HepG2 (cell line): Measurements from ENCODE around the gene ABHD15. TPM values are rescaled to one million over a fixed set of nuclear protein-coding genes. Genes with fewer than 3 reads are reported as not detected.

ENCODE experiments used
- ATF4 ChIP-seq, 2 experiments: fragments of 450-650 bp in 1 of 2; sonication (generic) in 1 of 2; formaldehyde crosslinking; IDR thresholded peaks; 2 replicates each; pipeline versions ENCODE4 v1.5.0 to v1.8.0; 2020 to 2022; ENCODE audit warnings: mild to moderate bottlenecking in 1 of 2, missing genetic modification reagents in 1 of 2
- FOXM1 ChIP-seq: sonication (generic); formaldehyde crosslinking; IDR thresholded peaks from 2 replicates; pipeline ENCODE4 v1.5.0; 2020; ENCODE audit warnings: missing genetic modification reagents
- GABPB1 ChIP-seq: IDR thresholded peaks from 2 replicates; pipeline ENCODE4 v1.6.1; 2016; ENCODE audit warnings: mild to moderate bottlenecking, missing genetic modification reagents, moderate library complexity, missing compliant biosample characterization
- GATA4 ChIP-seq: sonication (generic); IDR thresholded peaks from 2 replicates; pipeline ENCODE4 v1.6.1; 2016; ENCODE audit warnings: antibody characterized with exemption, low read depth, borderline replicate concordance
- KDM2A ChIP-seq: sonication (generic); formaldehyde crosslinking; IDR thresholded peaks from 2 replicates; pipeline ENCODE4 v1.4.0; 2020; ENCODE audit warnings: low read depth, missing genetic modification reagents, borderline replicate concordance
- MAFG ChIP-seq: sonication (generic); formaldehyde crosslinking; IDR thresholded peaks from 2 replicates; pipeline ENCODE4 v1.5.1; 2020; ENCODE audit warnings: mild to moderate bottlenecking, missing genetic modification reagents
- MIER3 ChIP-seq: IDR thresholded peaks from 2 replicates; pipeline ENCODE4 v1.6.1; 2016; ENCODE audit warnings: missing compliant biosample characterization, borderline replicate concordance
- MLXIP ChIP-seq: sonication (generic); formaldehyde crosslinking; IDR thresholded peaks from 2 replicates; pipeline ENCODE4 v1.9.0; 2021; ENCODE audit warnings: missing genetic modification reagents, borderline replicate concordance
- RFX3 ChIP-seq: IDR thresholded peaks from 2 replicates; pipeline ENCODE4 v1.6.1; 2016; ENCODE audit warnings: missing biosample characterization, missing genetic modification reagents
- SOX13 ChIP-seq, 3 experiments: fragments of 450-650 bp in 1 of 3; sonication (generic) in 1 of 3; formaldehyde crosslinking in 1 of 3; IDR thresholded peaks in 2 of 3; conservative IDR thresholded peaks in 1 of 3; 2 replicates each; pipeline versions ENCODE4 v1.5.0 to v1.6.1; 2016 to 2020; ENCODE audit warnings: antibody characterized with exemption in 1 of 3, mild to moderate bottlenecking in 1 of 3, missing compliant biosample characterization in 1 of 3, missing genetic modification reagents in 1 of 3, moderate library complexity in 1 of 3
- ZC3H13 ChIP-seq: sonication (generic); formaldehyde crosslinking; IDR thresholded peaks from 2 replicates; pipeline ENCODE4 v1.8.1; 2023; ENCODE audit warnings: mild to moderate bottlenecking, missing genetic modification reagents, moderate library complexity
- ZNF432 ChIP-seq: sonication (generic); formaldehyde crosslinking; IDR thresholded peaks from 2 replicates; pipeline ENCODE4 v1.5.0; 2020; ENCODE audit warnings: missing genetic modification reagents, mild to moderate bottlenecking, borderline replicate concordance
- polyA plus RNA-seq, 8 experiments: library from polyadenylated mRNA; depleted of rRNA in 3 of 8; stranded (reverse) in 7 of 8; unstranded in 1 of 8; fragments of >200 nt; fragmentation: Illumina TruSeq in 4 of 8; extraction: Trizol in 4 of 8; gene quantifications; 2 replicates each; pipeline versions ENCODE4 v1.2.1 to v1.2.3, GENCODE V29; 2011 to 2016; ENCODE audit warnings: low read depth in 4 of 8, missing spikeins in 1 of 8, mixed read lengths in 1 of 8; ENCODE audit not compliant: insufficient read depth in 1 of 8
- total RNA-seq, 5 experiments: library from RNA; depleted of rRNA; stranded (reverse); fragments of >200 nt; fragmentation: Illumina TruSeq; extraction: Trizol; gene quantifications; 2 replicates each; pipeline ENCODE4 v1.2.3, GENCODE V29; 2016; ENCODE audit warnings: low read depth in 1 of 5
- TF ChIP-seq, protein P1 (sequence below): sonication (generic); formaldehyde crosslinking; IDR thresholded peaks from 2 replicates; pipeline ENCODE4 v1.4.0; 2020; ENCODE audit warnings: missing genetic modification reagents
- TF ChIP-seq, protein P2 (sequence below): sonication (generic); formaldehyde crosslinking; IDR thresholded peaks from 2 replicates; pipeline ENCODE4 v1.8.0; 2022; ENCODE audit warnings: missing genetic modification reagents, mild to moderate bottlenecking, borderline replicate concordance
- TF ChIP-seq, protein P3 (sequence below): fragments of 450-650 bp; IDR thresholded peaks from 2 replicates; pipeline ENCODE4 v1.6.1; 2017; ENCODE audit warnings: mild to moderate bottlenecking

ABHD15 gene
- total and polyA plus RNA-seq, 2 of the 13 experiments (the other 11 are each of a cell fraction or from before 2014, with no cell fraction given) = 2.4 to 7.7 TPM

GRCh38 chr17:29566473-29567303 is at the start of gene ABHD15 (continued):
- TF ChIP-seq MAFG (CRISPR knock-in tag) (0 out of 2 replicates have a peak, but pooled peaks have one; percentile 38), ATF4 (CRISPR knock-in tag; IDR thresholded peaks at IDR 0.05) (no peak; a peak in 1 of 4 replicates), RFX3 (no peak), FOXM1 (no peak), GABPB1 (CRISPR knock-in tag) (peak; percentile 57; the same call in 1 of the 2 replicates), SOX13 (IDR thresholded peaks at IDR 0.05) (no peak), SOX13 (CRISPR knock-in tag; conservative IDR thresholded peaks at IDR 0.05 in 1 of 2, IDR thresholded peaks at IDR 0.05 in 1 of 2) (no peak), MLXIP (CRISPR knock-in tag) (no peak), GATA4 (no peak), KDM2A (CRISPR knock-in tag) (no peak; the same call in 1 of the 2 replicates), ZC3H13 (peak; percentile 60; the same call in 1 of the 2 replicates), ZNF432 (CRISPR knock-in tag) (no peak), MIER3 (CRISPR knock-in tag) (no peak)
- TF ChIP-seq, protein P1, sequence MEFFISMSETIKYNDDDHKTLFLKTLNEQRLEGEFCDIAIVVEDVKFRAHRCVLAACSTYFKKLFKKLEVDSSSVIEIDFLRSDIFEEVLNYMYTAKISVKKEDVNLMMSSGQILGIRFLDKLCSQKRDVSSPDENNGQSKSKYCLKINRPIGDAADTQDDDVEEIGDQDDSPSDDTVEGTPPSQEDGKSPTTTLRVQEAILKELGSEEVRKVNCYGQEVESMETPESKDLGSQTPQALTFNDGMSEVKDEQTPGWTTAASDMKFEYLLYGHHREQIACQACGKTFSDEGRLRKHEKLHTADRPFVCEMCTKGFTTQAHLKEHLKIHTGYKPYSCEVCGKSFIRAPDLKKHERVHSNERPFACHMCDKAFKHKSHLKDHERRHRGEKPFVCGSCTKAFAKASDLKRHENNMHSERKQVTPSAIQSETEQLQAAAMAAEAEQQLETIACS (CRISPR knock-in tag) = peak; percentile 4; the same call in 1 of the 2 replicates
- TF ChIP-seq, protein P2, sequence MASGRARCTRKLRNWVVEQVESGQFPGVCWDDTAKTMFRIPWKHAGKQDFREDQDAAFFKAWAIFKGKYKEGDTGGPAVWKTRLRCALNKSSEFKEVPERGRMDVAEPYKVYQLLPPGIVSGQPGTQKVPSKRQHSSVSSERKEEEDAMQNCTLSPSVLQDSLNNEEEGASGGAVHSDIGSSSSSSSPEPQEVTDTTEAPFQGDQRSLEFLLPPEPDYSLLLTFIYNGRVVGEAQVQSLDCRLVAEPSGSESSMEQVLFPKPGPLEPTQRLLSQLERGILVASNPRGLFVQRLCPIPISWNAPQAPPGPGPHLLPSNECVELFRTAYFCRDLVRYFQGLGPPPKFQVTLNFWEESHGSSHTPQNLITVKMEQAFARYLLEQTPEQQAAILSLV = 0 out of 2 replicates have a peak, but pooled peaks have one; percentile 21
- TF ChIP-seq, protein P3, sequence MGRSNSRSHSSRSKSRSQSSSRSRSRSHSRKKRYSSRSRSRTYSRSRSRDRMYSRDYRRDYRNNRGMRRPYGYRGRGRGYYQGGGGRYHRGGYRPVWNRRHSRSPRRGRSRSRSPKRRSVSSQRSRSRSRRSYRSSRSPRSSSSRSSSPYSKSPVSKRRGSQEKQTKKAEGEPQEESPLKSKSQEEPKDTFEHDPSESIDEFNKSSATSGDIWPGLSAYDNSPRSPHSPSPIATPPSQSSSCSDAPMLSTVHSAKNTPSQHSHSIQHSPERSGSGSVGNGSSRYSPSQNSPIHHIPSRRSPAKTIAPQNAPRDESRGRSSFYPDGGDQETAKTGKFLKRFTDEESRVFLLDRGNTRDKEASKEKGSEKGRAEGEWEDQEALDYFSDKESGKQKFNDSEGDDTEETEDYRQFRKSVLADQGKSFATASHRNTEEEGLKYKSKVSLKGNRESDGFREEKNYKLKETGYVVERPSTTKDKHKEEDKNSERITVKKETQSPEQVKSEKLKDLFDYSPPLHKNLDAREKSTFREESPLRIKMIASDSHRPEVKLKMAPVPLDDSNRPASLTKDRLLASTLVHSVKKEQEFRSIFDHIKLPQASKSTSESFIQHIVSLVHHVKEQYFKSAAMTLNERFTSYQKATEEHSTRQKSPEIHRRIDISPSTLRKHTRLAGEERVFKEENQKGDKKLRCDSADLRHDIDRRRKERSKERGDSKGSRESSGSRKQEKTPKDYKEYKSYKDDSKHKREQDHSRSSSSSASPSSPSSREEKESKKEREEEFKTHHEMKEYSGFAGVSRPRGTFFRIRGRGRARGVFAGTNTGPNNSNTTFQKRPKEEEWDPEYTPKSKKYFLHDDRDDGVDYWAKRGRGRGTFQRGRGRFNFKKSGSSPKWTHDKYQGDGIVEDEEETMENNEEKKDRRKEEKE = no peak
